B cell (primary cell): Measurements from ENCODE around the gene FMNL2. TPM values are rescaled to one million over a fixed set of nuclear protein-coding genes. Genes with fewer than 3 reads are reported as not detected.

ENCODE experiments used
- ATAC-seq: fragments of 200-7000 bp; cut with Tn5 transposase; one replicate; pipeline ENCODE4 v1.10.0; 2021; ENCODE audit warnings: low read depth, mild to moderate bottlenecking, moderate number of reproducible peaks, moderate library complexity
- CTCF ChIA-PET: fragments of 350-600 bp; sonication (Branson Sonifier 250); formaldehyde crosslinking; loops from one replicate; lab custom pipeline; 2021; ENCODE audit warnings: antibody characterized with exemption, inconsistent platforms; lab: Charles Lee
- POLR2A ChIA-PET: fragments of 350-600 bp; sonication (Branson Sonifier 250); formaldehyde crosslinking; loops from one replicate; lab custom pipeline; 2021; ENCODE audit warnings: antibody characterized with exemption; lab: Charles Lee
- DNase-seq: peaks from one replicate; pipeline ENCODE4 v3.0.0; 2013
- H2AFZ ChIP-seq: 2 replicates; pipeline ENCODE4 v1.6.1; 2012; ENCODE audit warnings: mild to moderate bottlenecking, low read depth, low read length; ENCODE audit not compliant: insufficient read depth, poor library complexity, severe bottlenecking
- H3K27ac ChIP-seq, 2 donors: 1 replicate in 1 of 2; 2 replicates in 1 of 2; pipeline ENCODE4 v1.5.1; 2012 to 2013; ENCODE audit warnings: low read length in 2 of 2, mild to moderate bottlenecking in 2 of 2, moderate library complexity in 1 of 2
- H3K27me3 ChIP-seq, 4 experiments: fragments of 200-600 bp in 1 of 4; sonication (generic) in 1 of 4; replicated peaks in 1 of 4; 1 replicate in 2 of 4; 2 replicates in 2 of 4; pipeline versions ENCODE4 v1.6.1 to v1.7.0; 2013 to 2016; ENCODE audit warnings: low read length in 3 of 4, mild to moderate bottlenecking in 2 of 4, mixed read lengths in 1 of 4, moderate library complexity in 1 of 4; ENCODE audit not compliant: insufficient read depth in 4 of 4, control insufficient read depth in 3 of 4; ENCODE audit errors: control extremely low read depth in 1 of 4
- H3K36me3 ChIP-seq, 2 experiments: replicated peaks in 1 of 2; 1 replicate in 1 of 2; 2 replicates in 1 of 2; pipeline versions ENCODE4 v1.6.1 to v1.7.1; 2013; ENCODE audit warnings: low read length in 1 of 2; ENCODE audit not compliant: insufficient read depth in 2 of 2, control insufficient read depth in 1 of 2; ENCODE audit errors: control extremely low read depth in 1 of 2, extremely low read depth in 1 of 2
- H3K4me1 ChIP-seq, 2 donors: fragments of 200-600 bp in 1 of 2; sonication (generic) in 1 of 2; 1 replicate in 1 of 2; 2 replicates in 1 of 2; pipeline versions ENCODE4 v1.5.1 to v1.6.1; 2013 to 2017; ENCODE audit warnings: low read length in 2 of 2; ENCODE audit not compliant: control insufficient read depth in 2 of 2, insufficient read depth in 2 of 2
- H3K4me2 ChIP-seq: replicated peaks from 2 replicates; pipeline ENCODE3; 2012; ENCODE audit warnings: mild to moderate bottlenecking, low read depth, low read length; ENCODE audit not compliant: poor library complexity, severe bottlenecking
- H3K4me3 ChIP-seq, 5 experiments: fragments of 200-600 bp in 1 of 5; sonication (generic) in 1 of 5; 1 replicate in 3 of 5; 2 replicates in 2 of 5; pipeline versions ENCODE4 v1.5.1 to v1.7.0; 2011 to 2016; ENCODE audit warnings: low read length in 4 of 5, mild to moderate bottlenecking in 4 of 5, low read depth in 2 of 5, control low read depth in 1 of 5, moderate library complexity in 1 of 5; ENCODE audit not compliant: insufficient read depth in 1 of 5; ENCODE audit errors: control extremely low read depth in 1 of 5, extremely low read depth in 1 of 5
- H3K79me2 ChIP-seq: fragments of 200-600 bp; sonication (generic); one replicate; pipeline ENCODE4 v1.6.0; 2016; ENCODE audit warnings: low read length; ENCODE audit not compliant: control insufficient read depth, insufficient read depth
- H3K9ac ChIP-seq: fragments of 200-600 bp; sonication (generic); 2 replicates; pipeline ENCODE4 v1.6.1; 2017; ENCODE audit warnings: mild to moderate bottlenecking, low read length, moderate library complexity
- H3K9me3 ChIP-seq, 3 donors: one replicate each; pipeline versions ENCODE4 v1.6.1 to v1.7.1; 2013; ENCODE audit warnings: low read length in 2 of 3; ENCODE audit not compliant: control insufficient read depth in 2 of 3, insufficient read depth in 1 of 3; ENCODE audit errors: control extremely low read depth in 1 of 3
- H4K20me1 ChIP-seq: 2 replicates; pipeline ENCODE4 v1.6.0; 2012; ENCODE audit warnings: mild to moderate bottlenecking, low read length; ENCODE audit not compliant: insufficient read depth, control insufficient read depth, poor library complexity, severe bottlenecking
- H3K27ac Mint-ChIP-seq: one replicate; pipeline ENCODE4 v1.8.0; 2021; ENCODE audit warnings: mixed read lengths
- H3K27me3 Mint-ChIP-seq: one replicate; pipeline ENCODE4 v1.8.0; 2021; ENCODE audit warnings: mixed read lengths
- H3K4me1 Mint-ChIP-seq: one replicate; pipeline ENCODE4 v1.8.0; 2021; ENCODE audit warnings: mixed read lengths
- H3K4me3 Mint-ChIP-seq: one replicate; pipeline ENCODE4 v1.8.0; 2021; ENCODE audit warnings: mixed read lengths
- H3K9me3 Mint-ChIP-seq: one replicate; pipeline ENCODE4 v1.8.0; 2022; ENCODE audit warnings: mixed read lengths; ENCODE audit not compliant: insufficient read depth
- EZH2 ChIP-seq: IDR thresholded peaks from 2 replicates; pipeline ENCODE4 v1.6.1; 2012; ENCODE audit warnings: borderline replicate concordance, low read depth, mild to moderate bottlenecking, moderate library complexity, low read length; ENCODE audit not compliant: insufficient read depth, poor library complexity, severe bottlenecking
- WGBS: methylation state at CpG from one replicate; pipeline ENCODE4 v1.1.5; 2013; ENCODE audit warnings: missing lambda C conversion rate; ENCODE audit not compliant: insufficient coverage; 5-methylcytosine and 5-hydroxymethylcytosine counted together
- intact Hi-C: fragments of 100-400 bp; cut with micrococcal nuclease; formaldehyde crosslinking; loops from one replicate; pipeline ENCODE4 v1.10.0; 2022
- polyA plus RNA-seq: library from polyadenylated mRNA; depleted of rRNA; stranded (reverse); fragments of >200 nt; gene quantifications from 2 replicates; pipeline ENCODE4 v1.2.3, GENCODE V29; 2012
- total RNA-seq, 2 donors: library from RNA; stranded (reverse); fragments of 120-200 nt in 1 of 2; gene quantifications; 1 replicate in 1 of 2; 2 replicates in 1 of 2; pipeline versions ENCODE4 v1.2.3 to v1.2.4, GENCODE V29; 2013 to 2022
- TF ChIP-seq, protein P1 (sequence below): fragments of 200-600 bp; IDR thresholded peaks from one replicate; pipeline ENCODE4 v1.8.0; 2022; ENCODE audit warnings: antibody characterized with exemption, mild to moderate bottlenecking

FMNL2 gene
- total and polyA plus RNA-seq, 2 donors (not counting 1 experiment from before 2014, with no cell fraction given), result 0.73 to 8.8 TPM

GRCh38 chr2:152420936-152421335 lies 86.0 kb downstream of the FMNL2 start:
- 96% methylated on average over 4 of the region's 7 CpGs for WGBS
- H3K79me2 ChIP-seq, result no peaks in the 10 kb centered on the region

DNA sequence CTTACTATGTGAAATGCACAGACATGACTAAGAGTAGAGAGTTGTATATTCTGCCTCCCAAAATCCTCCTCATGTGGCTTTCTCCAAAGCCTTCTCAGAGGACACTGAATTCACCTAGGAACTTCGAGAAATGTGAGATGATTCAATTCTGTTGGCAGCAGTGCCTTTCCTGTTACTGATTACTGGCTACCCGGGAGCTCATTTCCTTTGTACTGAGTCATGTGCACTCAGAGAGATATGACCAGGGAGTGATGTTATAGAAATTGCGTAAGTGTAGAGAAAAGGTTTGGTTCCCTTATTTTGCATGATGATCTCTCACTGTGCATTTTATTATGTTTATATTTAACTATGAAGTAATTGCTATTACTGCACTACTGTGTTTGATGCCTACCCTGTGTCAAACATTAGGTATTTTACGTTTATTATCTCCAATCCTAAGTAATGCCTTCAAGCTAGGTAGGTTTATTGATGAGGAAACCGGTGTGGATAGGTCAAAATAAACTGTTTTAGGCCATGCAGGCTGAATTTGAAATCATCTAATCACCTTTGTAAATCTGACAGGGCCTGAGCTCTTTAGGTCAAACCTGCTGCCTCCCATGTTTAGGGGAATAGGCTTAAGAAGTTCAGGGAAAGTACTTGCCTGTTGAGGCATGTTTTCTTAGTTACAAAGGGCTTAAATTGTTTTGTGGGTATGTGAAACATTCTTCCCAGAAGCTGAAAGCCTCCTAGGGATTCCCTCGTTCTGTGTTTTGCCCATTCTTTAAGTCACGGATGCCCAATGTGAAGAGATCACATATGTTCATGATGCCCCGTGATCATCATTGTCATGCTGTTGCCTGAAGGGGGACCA lies 86.8 kb downstream of the FMNL2 start:
- no peak for DNase-seq
- H3K9me3 ChIP-seq, result no peaks in the 10 kb centered on the region
- no peaks in the 10 kb centered on the region for H3K36me3 ChIP-seq
- Mint-ChIP-seq H3K27ac (no peak overlapping the region), H3K27me3 (peaks cover 7% of the 10 kb centered on the region), H3K4me1 (peaks cover 16% of the 10 kb centered on the region), H3K9me3 (no peaks in the 10 kb centered on the region), H3K4me3 (peak overlapping the region; percentile 13)
- H3K27me3 ChIP-seq, result peaks cover 0 to 4% (median 0%) of the 10 kb centered on the region in 4 experiments
- no peak overlapping the region for H2AFZ ChIP-seq
- 75% methylated on average over 4 of the region's 8 CpGs for WGBS
- H3K4me3 ChIP-seq, result no peak overlapping the region
- H3K27ac ChIP-seq, result no peak overlapping the region
- no peak overlapping the region for H3K4me2 ChIP-seq
- no peaks in the 10 kb centered on the region for H3K79me2 ChIP-seq
- H4K20me1 ChIP-seq, result no peaks in the 10 kb centered on the region
- TF ChIP-seq, protein P1, sequence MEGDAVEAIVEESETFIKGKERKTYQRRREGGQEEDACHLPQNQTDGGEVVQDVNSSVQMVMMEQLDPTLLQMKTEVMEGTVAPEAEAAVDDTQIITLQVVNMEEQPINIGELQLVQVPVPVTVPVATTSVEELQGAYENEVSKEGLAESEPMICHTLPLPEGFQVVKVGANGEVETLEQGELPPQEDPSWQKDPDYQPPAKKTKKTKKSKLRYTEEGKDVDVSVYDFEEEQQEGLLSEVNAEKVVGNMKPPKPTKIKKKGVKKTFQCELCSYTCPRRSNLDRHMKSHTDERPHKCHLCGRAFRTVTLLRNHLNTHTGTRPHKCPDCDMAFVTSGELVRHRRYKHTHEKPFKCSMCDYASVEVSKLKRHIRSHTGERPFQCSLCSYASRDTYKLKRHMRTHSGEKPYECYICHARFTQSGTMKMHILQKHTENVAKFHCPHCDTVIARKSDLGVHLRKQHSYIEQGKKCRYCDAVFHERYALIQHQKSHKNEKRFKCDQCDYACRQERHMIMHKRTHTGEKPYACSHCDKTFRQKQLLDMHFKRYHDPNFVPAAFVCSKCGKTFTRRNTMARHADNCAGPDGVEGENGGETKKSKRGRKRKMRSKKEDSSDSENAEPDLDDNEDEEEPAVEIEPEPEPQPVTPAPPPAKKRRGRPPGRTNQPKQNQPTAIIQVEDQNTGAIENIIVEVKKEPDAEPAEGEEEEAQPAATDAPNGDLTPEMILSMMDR, result no peak
- no peak for TF ChIP-seq EZH2
- intact Hi-C loops, result no loop called here
- POLR2A ChIA-PET, result no interaction called here
- H3K4me1 ChIP-seq, result no peaks in the 10 kb centered on the region
- CTCF ChIA-PET, result interaction anchor here (0.7 kb wide), 1 partner anchor 15 kb away, joined by 4 read pairs; no protein-coding TSS in a partner anchor
- no peak overlapping the region for H3K9ac ChIP-seq
- peak; percentile 43 for ATAC-seq

More at GRCh38 chr2:152420936-152421335, 86.0 kb downstream of the FMNL2 start:
- no peaks in the 10 kb centered on the region for H3K9me3 Mint-ChIP-seq
- POLR2A ChIA-PET, result no interaction called here
- H2AFZ ChIP-seq, result no peak overlapping the region
- peaks cover 16% of the 10 kb centered on the region for H3K4me1 Mint-ChIP-seq
- DNase-seq (no peak), ATAC-seq (no peak)
- H3K27ac Mint-ChIP-seq, result no peak overlapping the region
- TF ChIP-seq, protein P1, result no peak
- no peak for TF ChIP-seq EZH2
- no peaks in the 10 kb centered on the region for H4K20me1 ChIP-seq
- H3K27ac ChIP-seq, result no peak overlapping the region
- peaks cover 7% of the 10 kb centered on the region for H3K27me3 Mint-ChIP-seq
- peak overlapping the region; percentile 20 for H3K4me2 ChIP-seq
- H3K36me3 ChIP-seq, result no peaks in the 10 kb centered on the region
- intact Hi-C loops, result no loop called here
- no peak overlapping the region for H3K4me3 ChIP-seq
- H3K9ac ChIP-seq, result no peak overlapping the region
- no peaks in the 10 kb centered on the region for H3K9me3 ChIP-seq
- H3K4me3 Mint-ChIP-seq, result peak overlapping the region; percentile 35
- CTCF ChIA-PET, result no interaction called here
- peaks cover 0 to 4% (median 0%) of the 10 kb centered on the region in 4 experiments for H3K27me3 ChIP-seq
- no peaks in the 10 kb centered on the region for H3K4me1 ChIP-seq
